Spleen (tissue), 7 donors: Measurements from ENCODE around the gene NRDE2.

Source experiments
- CTCF ChIP-seq, 11 experiments: fragments of 200-600 bp in 7 of 11; fragments of 450-650 bp in 4 of 11; sonication (generic) in 4 of 11; IDR thresholded peaks in 8 of 11; conservative IDR thresholded peaks in 3 of 11; 1 replicate in 7 of 11; 2 replicates in 4 of 11; pipeline versions ENCODE4 v1.4.0 to v1.8.0; 2016 to 2021; ENCODE audit warnings: antibody characterized with exemption in 11 of 11, inconsistent platforms in 4 of 11, mild to moderate bottlenecking in 1 of 11
- POLR2AphosphoS5 ChIP-seq, 3 donors: sonication (generic); formaldehyde crosslinking; IDR thresholded peaks; one replicate each; pipeline ENCODE4 v1.5.1; 2017; ENCODE audit warnings: antibody characterized with exemption in 3 of 3
- donor health status: DM: no; HTN: no; CAD: no; lungs with moderate emphysema.
- donor health status: DM: no; HTN: no; CAD: no.
- donor health status: DM: no; HTN: no; CAD: no.

- TF ChIP-seq POLR2AphosphoS5 (IDR thresholded peaks at IDR 0.05): no peak
- no peak for TF ChIP-seq CTCF (IDR thresholded peaks at IDR 0.05 in 8 of 11, conservative IDR thresholded peaks at IDR 0.05 in 3 of 11)
Measured at GRCh38 chr14:90345239-90345557, 13.5 kb upstream of the NRDE2 start.
